ENCODE measurements around the gene MINDY3.
"Not testable (repeated sequence)": the region's sequence is repeated elsewhere in the genome, so short reads cannot be mapped to it uniquely, and the experiment has no call there.

The MINDY3 gene

DNA sequence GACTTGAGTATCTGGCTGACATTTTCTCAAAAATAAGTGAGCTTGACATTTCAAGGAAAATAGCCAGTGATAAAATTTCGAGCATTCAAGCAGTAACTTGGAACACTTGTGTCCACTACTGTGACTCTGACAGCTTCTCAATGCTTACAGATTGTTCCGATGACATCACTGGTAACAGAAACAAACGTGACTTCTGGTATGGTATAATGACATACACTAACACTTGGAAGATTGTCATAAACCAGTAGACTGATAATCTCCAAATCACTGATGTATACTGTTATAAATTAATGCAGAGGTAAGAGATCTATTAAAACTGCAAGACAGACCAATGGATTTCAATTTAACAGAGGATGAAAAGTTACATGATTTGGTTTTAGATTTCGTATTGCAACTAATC, 6.5 kb downstream of the MINDY3 start:
- no peak for DNase-seq

DNA sequence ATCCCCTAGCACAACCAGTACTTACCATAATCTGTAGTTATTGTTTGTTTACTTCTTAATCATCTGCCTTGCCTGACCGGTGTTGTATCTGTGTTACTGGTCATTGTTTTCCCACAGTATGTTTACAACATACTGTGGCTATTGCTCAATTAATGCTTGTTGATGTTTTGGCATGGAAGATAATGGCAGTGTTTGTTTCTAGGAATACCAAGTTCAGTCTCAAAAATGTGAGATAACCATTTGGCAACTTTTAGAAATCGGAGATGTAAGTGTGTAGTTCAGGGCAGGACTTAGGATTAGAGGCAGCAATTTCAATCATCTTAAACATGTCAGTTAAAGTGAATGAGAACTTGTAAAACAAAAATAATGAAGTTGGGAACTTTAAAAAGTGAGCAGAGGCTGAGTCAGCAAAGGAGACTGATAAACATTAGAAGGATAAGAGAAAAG, 8.2 kb downstream of the MINDY3 start:
- DNase-seq, result no peak

DNA sequence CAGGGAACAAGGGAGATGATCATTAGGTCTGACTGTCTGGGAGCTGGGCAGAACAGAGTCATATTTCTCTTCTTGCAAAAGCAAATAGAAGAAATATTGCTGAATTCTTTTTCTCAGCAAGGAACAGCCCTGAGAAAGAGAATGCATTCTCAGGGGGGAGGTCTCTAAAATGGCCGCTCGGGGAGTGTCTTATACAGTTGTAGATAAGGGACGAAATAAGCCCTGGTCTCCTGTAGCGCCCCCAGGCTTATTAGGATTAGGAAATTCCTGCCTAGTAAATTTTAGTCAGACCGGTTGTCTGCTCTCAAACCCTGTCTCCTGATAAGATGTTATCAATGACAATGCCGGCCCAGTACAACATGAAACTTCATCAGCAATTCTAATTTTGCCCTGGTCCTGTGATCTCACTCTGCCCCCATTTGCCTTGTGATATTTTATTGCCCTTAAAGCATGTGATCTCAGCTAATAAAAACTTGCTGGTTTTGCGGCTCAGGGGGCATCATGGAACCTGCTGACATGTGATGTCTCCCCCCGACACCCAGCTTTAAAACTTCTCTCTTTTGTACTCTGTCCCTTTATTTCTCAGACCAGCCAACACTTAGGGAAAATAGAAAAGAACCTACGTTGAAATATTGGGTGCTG, 9.8 kb downstream of the MINDY3 start:
- DNase-seq, result not testable (repeated sequence)

DNA sequence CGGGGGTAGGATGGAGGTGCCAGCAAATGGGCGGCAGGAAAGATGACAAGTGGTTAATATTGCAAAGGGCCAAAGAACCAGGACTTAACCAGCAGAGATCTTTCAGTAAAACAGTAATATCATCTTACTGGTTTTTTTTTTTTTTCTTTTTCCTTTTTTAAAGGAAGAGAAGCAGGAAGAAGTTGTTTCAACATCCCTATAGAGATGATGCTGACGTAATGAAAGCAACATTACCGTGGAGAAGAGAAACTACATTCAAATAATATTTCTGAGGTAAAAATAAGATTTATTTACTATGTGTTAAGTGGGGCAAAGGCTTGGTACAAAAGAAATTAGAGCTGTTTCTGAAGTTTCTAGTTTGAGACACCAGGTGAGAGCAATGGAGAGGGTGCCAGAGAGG, 11.0 kb downstream of the MINDY3 start:
- no peak for DNase-seq

DNA sequence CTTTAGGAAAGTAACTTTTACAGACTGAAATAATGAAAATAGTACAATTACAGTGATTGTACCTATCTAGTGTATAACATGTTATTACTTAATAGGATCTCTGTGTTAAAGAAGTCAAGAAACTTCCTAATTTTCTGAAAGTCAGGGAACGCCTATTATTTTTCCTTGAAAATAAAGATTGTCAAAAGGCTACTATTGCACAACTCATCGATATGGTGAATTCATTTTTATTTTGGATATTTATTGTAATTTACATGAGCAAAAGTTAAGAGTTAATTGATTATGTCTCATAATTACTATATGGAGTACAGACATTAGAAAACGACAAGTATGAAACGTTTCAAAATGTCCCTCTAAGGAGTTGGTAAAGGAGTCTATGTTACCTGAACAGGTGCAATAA, 12.8 kb downstream of the MINDY3 start:
- DNase-seq, result no peak

DNA sequence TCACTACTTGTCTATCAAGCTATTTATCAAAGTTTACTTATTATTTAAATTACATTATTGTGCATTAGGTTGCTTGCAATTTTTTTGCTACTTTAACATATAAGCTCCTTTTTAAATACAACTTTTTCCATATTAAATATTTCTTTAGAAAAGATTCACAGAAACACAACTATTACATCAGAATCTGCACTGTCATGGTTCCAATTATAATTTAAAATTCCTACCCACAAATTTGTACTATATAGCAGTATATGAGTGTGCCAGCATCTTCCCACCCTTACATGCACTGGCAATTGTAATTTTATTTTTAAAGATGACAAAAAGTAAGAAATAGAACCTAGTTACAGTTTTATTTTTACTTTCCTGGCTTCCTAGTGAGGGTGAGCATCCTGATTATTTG, 15.8 kb downstream of the MINDY3 start:
- no peak for DNase-seq

DNA sequence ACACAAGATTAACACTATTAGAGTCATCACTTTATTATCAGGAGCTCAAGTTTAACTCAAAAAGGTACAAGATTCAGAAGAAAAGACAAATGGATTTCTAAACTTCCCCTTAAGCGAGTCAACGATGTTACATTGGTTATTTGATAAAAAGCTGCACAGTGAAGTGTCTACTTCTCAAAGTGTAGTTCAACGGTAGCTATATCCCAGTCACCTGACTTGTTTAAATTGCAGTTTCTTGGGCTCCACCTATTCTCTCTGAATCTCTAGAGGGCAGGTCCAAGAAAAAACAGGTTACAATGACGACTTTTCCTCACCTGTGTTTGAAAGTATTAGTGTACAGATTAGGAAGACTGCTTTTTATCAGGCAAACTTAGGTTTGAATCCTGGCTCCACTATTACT, 16.6 kb downstream of the MINDY3 start:
- DNase-seq, result no peak

DNA sequence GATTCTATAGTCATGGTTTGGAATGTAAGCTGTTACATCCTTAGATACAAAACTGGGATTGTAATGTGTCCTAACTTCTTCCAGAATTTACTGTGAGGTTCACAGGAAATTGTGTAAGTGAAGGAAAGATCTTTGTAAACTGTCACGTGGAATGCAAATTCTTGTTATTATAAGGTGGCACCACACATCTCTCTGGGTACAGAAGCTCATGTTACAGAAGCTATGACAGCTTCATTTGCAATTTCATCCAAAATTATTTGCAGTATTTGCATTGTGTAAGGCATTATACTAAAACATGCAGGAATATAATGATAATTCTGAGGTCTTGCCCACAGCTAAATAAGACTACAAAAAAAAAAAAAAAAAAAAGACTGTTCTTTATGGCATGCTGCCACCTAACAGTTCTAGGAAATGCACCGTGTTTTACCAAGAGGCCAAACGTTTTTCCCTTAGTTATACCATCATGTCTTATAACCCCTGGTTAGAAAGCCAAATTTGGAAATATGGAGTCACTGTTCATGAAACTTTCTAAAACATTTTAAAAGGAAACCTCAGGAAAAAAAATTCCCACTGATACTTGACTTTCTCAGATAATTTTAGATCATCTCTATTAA, 17.6 kb downstream of the MINDY3 start:
- no peak for DNase-seq

DNA sequence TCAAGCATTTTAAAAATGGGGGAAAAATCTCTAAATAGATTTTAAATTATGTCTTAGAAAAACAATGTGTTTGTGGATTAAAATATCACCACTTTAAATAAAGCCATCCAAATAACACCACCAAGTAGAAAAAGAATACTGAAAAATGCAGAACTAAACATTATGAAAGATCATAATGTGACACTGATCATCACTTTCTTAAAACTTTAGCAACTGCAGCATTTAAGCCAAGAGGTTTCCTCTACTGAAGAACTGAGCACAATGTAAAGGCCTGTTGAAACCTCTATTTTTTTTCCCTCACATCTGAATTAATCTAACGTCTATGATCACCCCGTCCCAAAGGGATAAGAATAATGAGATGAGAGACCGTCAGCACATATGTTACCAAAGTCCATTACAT, 18.6 kb downstream of the MINDY3 start:
- DNase-seq, result no peak

DNA sequence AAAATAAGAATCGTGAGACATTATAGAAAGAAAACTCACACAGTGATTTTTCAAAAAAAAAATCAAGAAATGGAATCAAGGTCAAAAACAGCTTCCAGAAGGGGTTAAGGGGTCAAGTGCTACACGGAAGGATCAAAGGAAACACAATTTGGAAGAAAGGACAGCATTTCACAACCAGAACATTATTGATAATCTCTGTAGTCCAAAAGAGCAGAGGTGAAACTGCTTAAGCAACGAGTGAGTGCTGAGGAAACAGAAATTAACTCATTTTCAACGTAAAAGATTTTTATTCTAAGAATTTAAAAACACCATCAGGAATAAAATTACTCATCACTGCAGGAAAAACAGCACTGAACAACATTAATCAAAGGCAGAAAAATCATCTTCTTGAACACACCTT, 23.5 kb downstream of the MINDY3 start:
- no peak for DNase-seq

DNA sequence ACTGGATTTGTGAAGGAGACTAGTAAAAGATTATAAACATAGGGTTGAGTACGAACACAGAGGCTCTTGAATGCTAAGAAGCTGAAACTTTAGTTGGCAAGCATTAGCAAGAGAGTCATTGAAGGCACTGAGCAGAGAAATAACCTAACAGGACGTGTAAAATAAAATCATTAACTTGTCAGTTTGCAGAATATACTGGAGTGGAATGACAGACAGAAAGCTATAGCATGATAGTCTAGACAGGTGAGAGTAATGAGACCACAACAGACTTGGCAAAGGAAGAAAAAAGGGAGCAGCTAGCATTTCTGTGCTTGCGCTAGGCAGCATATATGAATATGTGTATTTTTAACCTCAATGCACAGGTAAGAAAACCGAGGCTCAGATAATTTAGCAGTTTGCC, 30.8 kb downstream of the MINDY3 start:
- DNase-seq, result no peak

DNA sequence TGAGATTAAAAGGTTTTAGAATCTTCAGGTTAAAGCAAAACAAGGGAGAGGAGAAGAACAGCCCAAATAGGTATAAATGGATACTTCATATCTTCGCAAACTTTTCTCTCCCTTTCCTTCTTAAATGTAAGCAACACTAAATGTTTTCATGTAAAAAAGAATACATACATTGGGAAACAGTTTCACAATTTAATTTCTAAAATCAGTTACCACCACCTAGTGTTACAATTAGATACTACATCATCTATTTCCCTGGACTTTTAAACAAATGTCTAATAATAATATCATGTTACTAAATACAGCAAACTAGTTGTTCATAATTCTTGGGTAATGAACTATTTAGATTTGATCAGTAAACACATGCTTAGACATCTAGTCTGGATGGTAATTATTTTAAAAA, 35.8 kb downstream of the MINDY3 start:
- no peak for DNase-seq

DNA sequence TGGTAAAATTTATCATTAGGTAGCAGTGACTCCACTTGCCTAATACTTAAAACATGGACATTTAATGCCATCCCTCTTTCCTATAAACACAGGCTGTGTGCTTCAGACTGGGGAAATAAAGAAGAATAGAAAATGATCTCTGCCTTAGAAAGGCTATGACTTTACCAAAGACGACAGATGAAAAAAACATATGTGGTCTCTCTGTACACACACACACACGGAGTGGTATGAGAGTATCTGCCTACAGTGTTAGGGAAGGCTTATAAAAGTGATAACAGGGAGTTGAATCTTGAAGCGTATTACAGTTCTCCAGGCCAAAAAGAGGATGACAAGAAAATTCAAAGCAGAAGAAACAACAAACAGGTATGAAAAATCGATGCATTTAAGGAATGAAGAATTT, 38.2 kb downstream of the MINDY3 start:
- no peak for DNase-seq

DNA sequence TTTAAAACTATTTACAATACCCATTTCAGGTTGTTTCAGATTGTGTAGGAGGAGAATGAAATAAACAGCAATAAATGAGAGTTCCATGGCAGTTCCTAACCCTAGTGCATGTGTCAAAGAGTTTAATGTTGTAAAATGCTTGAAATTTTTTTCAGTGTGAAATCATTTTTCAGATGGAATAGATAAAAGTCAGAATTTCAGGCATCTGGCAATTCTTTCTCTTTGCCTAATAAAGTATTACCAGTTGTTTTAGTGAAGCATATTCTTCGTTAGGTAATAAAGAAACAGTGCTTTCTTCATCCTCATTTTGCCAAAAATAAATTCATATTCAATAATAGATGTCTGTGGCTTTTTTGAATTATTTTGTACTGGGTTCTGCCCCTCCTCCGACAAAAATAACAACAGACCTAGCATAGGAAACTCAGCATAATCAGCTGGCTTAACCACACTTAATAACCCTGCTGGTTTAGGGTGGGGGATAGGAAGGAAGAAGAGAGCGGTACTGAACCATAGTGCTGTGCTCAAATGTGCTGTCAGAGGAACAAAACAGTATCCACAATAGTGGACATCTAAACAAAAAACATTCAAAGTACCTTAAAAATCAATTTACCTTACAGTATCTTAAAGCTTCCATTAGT, 39.1 kb downstream of the MINDY3 start:
- no peak for DNase-seq

DNA sequence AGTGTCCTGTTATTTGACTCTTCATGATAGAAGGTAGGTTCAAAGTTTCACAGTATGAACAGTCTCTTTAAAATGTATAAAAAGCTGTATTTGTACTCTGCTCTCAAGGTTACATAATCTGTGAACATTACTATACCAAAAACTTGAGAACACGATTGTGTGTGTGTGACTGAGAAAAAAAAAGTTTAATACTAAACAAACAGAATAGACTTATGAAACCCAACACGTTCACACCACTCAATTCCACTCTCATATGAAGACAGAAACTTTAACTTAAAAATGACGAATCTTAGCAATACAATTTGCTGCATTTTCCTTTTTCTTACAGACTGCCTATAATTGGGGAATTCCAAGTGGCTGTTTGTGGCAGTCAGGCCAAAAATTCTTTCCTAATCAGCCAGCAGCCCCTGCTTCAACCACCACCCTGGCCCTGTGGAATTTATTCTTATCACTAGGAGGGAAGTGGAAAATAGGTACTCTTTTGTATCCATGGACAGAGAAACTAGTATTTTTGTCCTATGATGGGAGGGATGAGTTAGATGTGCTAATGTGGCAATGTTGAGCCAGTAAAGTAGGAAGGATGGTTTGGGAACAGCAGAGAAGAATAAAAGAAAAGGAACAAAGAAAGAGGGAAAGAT, 42.8 kb downstream of the MINDY3 start:
- DNase-seq, result no peak

DNA sequence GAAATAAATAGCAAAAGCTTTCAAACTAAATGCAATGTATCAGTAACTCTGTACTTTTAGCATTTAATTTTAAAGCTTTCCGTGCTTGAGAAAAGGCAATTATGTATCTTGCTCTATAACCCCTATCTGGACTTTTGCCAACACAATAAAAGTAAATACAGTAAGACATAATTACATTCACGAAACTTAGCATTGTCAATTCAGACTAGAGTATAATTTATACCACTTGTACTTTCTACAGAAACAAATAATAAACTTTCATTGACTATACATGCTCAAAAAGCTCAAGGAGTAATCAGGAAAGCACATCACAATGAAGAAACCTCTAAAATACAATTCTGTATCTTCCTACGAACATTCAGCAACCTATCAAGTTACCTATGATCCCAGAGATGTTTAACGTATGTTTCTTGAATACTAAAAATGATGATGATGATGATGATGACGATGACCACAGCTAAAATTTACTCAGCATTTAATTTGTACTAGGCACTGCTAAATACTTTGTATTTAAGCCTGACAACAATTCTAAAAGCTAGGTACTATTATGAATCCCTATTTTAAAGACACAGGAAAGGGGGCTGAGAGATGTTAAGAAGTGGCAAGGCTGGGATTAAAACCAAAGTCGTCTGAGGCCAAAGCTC, 44.9 kb downstream of the MINDY3 start:
- DNase-seq, result no peak

DNA sequence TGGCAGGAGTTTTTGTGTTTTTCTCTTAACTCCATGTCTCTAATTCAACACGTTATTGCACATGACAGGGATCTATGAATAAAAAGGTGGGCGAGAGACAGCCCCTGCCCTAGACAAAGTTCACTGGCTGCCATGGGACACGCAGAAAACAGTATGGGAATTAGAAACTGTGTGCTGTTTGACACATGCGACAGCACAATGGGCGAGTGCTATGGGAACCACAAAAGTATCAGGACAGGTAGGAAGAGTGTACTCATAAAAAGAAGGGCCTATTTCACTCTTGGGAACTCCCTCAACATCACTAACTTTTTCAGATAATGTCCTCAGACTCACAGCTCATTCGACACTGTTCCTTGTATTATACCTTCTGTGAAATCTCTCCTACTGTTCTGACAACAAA, 45.7 kb downstream of the MINDY3 start:
- no peak for DNase-seq

DNA sequence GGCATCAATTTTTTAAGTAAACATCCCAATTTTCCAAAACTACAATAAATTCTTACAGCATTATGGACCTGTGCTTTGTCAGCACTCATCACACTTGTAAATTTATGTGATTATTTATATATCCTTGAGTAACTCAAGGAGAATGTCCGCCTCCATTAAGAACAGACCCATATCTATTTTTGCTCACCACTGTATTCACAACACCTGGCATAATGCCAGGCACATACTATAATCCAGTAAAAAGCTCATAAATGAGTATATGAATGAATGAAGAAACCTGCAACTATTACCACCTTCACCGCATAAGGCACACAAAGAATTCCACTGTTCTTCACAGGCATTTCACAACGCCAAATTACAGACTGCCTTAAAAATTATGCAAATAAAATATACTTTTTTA, 46.9 kb downstream of the MINDY3 start:
- DNase-seq, result no peak

DNA sequence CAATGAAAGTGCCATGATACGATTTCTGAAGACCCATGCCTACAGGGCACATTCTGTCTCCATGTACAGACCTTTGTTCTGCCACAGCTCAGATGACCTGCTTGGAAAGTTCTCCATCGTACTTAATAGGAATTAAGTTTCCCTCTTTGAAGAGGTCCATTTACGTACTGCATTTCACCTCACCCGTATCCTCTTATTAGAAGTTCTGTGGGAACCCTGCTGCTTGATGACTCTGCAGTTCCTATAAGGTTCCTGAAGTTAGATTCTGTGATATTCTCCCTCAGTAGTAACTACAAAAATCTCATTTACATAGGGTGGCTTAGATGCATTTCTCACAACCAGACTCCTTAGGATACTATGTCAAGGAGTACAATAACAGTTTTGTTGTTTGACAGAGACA, 50.9 kb downstream of the MINDY3 start:
- DNase-seq, result no peak

DNA sequence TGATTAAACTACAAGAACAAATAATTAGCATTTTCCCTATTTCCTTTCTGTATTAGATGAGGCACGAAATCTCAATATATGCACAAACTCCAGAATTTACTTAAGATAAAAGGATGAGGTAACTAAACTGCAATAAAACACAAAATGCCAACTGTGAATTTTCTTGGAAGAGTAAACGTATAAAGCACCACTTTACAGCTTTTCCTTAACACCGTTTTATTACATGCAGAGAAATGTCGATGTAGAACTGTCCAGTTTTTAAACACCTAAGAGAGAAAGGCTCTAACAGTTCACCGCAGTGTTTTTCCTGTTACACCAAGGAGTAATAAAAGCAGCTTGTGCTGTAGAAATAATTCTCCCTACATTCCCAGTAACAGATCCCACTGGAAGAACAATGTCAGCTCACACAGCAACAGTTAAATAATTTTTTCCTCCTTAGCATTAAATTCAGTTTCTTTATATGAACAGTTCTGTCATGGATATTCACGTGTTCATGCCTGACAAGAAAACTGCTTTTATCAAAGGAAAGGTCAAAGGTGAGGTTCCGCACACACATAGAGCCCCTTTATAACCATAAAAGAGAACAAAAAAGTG, 52.0 kb downstream of the MINDY3 start:
- DNase-seq, result no peak

DNA sequence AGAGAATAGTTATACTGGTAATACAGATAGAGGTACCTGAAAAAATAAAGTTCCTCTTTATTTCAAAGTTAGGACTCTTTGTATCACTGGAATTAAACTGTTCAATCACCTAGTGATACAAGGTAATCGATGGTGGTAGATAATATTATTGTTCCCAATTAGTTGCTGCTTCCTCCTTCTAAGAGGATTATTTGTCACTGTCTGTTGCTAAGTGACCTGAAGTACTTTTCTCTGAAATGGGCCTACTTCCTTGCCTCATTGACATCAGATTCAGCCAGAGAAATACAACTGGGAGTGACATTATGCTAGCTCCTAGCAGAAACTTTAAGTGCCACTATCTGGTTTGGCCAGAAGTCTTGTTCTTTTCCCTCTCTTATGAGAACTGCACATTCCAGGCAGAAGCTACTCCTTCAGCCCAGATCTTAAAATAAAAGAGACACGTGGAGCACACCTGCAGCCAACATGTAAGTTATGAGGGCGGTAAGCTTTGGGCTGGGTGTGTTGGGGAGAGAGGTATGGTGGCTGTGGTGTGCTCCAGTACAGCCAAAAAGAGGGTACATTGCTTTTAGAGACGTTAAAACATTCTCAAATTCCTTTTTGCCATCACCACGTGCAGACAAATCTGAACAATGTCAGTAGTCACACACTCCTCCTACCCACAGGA, 54.8 kb downstream of the MINDY3 start:
- no peak for DNase-seq

DNA sequence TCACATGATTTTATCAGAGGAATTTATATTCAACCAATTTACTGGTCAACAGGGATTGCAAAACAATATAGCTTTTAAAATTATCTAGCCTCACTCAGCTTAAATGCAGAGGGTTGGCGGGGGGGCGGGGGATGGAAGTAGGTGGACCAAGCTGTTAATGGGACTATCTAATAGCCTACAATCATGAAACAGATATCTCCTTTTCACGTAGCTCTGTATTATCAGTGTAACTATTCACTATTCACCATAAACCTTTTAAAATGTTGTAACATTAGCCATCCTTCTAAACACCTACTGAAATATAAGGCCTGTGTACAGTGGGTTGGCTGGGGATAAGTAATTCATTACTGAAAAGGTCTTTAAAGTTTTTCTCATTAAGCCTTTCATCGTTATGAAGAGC, 56.2 kb downstream of the MINDY3 start:
- no peak for DNase-seq
